Measurements from ENCODE around the gene RBM48.

GRCh38 chr7:92487804-92488203 is 40.8 kb upstream of the RBM48 start:
- TF ChIP-seq CTCF (IDR thresholded peaks at IDR 0.05; ENCODE audit: low read length), result no peak
- TF ChIP-seq EZH2 (optimal IDR thresholded peaks at IDR 0.05; ENCODE audit: low read depth, low read length), result no peak
